Smooth muscle cell (in vitro differentiated cells): ENCODE results near the gene S100A5. TPM values are rescaled to one million over a fixed set of nuclear protein-coding genes. Genes with fewer than 3 reads are reported as not detected.
"Not testable (repeated sequence)": the region's sequence is repeated elsewhere in the genome, so short reads cannot be mapped to it uniquely, and the experiment has no call there.

Source experiments
- DNase-seq: peaks from one replicate; lab custom pipeline; 2025; ENCODE audit not compliant: unreplicated experiment; lab: John Stamatoyannopoulos, UW
- H2AFZ ChIP-seq: fragments of 200-600 bp; sonication (generic); 2 replicates; pipeline ENCODE4 v1.6.0; 2016; ENCODE audit warnings: antibody characterized with exemption, low read depth, mild to moderate bottlenecking
- H3F3A ChIP-seq: fragments of 200-600 bp; sonication (generic); 2 replicates; pipeline ENCODE4 v1.6.0; 2017; ENCODE audit warnings: antibody characterized with exemption, low read depth
- H3K27ac ChIP-seq: fragments of 200-600 bp; sonication (generic); 2 replicates; pipeline ENCODE4 v1.5.1; 2016; ENCODE audit warnings: low read depth, mild to moderate bottlenecking
- H3K27me3 ChIP-seq: fragments of 200-600 bp; sonication (generic); 2 replicates; pipeline ENCODE4 v1.6.1; 2016; ENCODE audit warnings: low read depth, mild to moderate bottlenecking
- H3K36me3 ChIP-seq: fragments of 200-600 bp; sonication (generic); 2 replicates; pipeline ENCODE4 v1.5.1; 2016; ENCODE audit warnings: low read depth
- H3K4me1 ChIP-seq: fragments of 200-600 bp; sonication (generic); 2 replicates; pipeline ENCODE4 v1.5.1; 2016; ENCODE audit warnings: low read depth
- H3K4me2 ChIP-seq: fragments of 200-600 bp; sonication (generic); 2 replicates; pipeline ENCODE4 v1.6.0; 2016; ENCODE audit warnings: mild to moderate bottlenecking
- H3K4me3 ChIP-seq: fragments of 200-600 bp; sonication (generic); 2 replicates; pipeline ENCODE4 v1.5.1; 2016; ENCODE audit warnings: mild to moderate bottlenecking
- H3K79me2 ChIP-seq: fragments of 200-600 bp; sonication (generic); 2 replicates; pipeline ENCODE4 v1.6.0; 2016; ENCODE audit warnings: low read depth, mild to moderate bottlenecking
- H3K9ac ChIP-seq: fragments of 200-600 bp; sonication (generic); 2 replicates; pipeline ENCODE4 v1.6.0; 2016; ENCODE audit warnings: low read depth
- H3K9me3 ChIP-seq: fragments of 200-600 bp; sonication (generic); replicated peaks from 2 replicates; pipeline ENCODE4 v1.5.1; 2016; ENCODE audit warnings: low read depth
- H4K20me1 ChIP-seq: fragments of 200-600 bp; sonication (generic); 2 replicates; pipeline ENCODE4 v1.6.0; 2016; ENCODE audit warnings: low read depth
- WGBS: methylation state at CpG from one replicate; pipeline ENCODE4 v1.1.7; 2016; ENCODE audit warnings: low lambda C conversion rate; 5-methylcytosine and 5-hydroxymethylcytosine counted together
- polyA plus RNA-seq: library from polyadenylated mRNA; unstranded; fragments of >200 nt; fragmentation: Nextera tagmentation; extraction: Ambion mirVana; gene quantifications from 2 replicates; pipeline ENCODE4 v1.2.1, GENCODE V29; 2016
- total RNA-seq: library from RNA; depleted of rRNA; stranded (reverse); fragments of >200 nt; gene quantifications from 2 replicates; pipeline ENCODE4 v1.2.3, GENCODE V29; 2014
- TF ChIP-seq, protein P1 (sequence below): fragments of 200-600 bp; sonication (generic); IDR thresholded peaks from 2 replicates; pipeline ENCODE4 v1.5.1; 2017; ENCODE audit warnings: borderline replicate concordance, mild to moderate bottlenecking, antibody characterized with exemption; ENCODE audit not compliant: insufficient read depth, poor library complexity, severe bottlenecking

S100A5 gene
- total and polyA plus RNA-seq, 2 experiments from 2014 or later, result 1.6 to 6.2 TPM

GRCh38 chr1:153525088-153525728 lies 15.5 kb downstream of the S100A5 start:
- Histone ChIP-seq H2AFZ (no peak overlapping the region), H3F3A (no peaks in the 10 kb centered on the region), H3K27ac (no peak overlapping the region), H3K79me2 (no peaks in the 10 kb centered on the region), H3K9me3 (no peaks in the 10 kb centered on the region), H3K4me3 (no peak overlapping the region), H3K9ac (no peak overlapping the region), H3K36me3 (no peaks in the 10 kb centered on the region), H3K4me2 (no peak overlapping the region), H4K20me1 (no peaks in the 10 kb centered on the region), H3K27me3 (no peaks in the 10 kb centered on the region), H3K4me1 (no peaks in the 10 kb centered on the region)
- no peak for DNase-seq
- 29% methylated on average over 3 of the region's 3 CpGs for WGBS
- TF ChIP-seq, protein P1, sequence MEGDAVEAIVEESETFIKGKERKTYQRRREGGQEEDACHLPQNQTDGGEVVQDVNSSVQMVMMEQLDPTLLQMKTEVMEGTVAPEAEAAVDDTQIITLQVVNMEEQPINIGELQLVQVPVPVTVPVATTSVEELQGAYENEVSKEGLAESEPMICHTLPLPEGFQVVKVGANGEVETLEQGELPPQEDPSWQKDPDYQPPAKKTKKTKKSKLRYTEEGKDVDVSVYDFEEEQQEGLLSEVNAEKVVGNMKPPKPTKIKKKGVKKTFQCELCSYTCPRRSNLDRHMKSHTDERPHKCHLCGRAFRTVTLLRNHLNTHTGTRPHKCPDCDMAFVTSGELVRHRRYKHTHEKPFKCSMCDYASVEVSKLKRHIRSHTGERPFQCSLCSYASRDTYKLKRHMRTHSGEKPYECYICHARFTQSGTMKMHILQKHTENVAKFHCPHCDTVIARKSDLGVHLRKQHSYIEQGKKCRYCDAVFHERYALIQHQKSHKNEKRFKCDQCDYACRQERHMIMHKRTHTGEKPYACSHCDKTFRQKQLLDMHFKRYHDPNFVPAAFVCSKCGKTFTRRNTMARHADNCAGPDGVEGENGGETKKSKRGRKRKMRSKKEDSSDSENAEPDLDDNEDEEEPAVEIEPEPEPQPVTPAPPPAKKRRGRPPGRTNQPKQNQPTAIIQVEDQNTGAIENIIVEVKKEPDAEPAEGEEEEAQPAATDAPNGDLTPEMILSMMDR, result no peak

- H3K4me3 ChIP-seq, H3F3A ChIP-seq, H4K20me1 ChIP-seq, H3K36me3 ChIP-seq, H3K9me3 ChIP-seq, H3K79me2 ChIP-seq, DNase-seq, H3K27me3 ChIP-seq, H3K9ac ChIP-seq, H3K27ac ChIP-seq, H3K4me2 ChIP-seq, H2AFZ ChIP-seq, H3K4me1 ChIP-seq: not testable (repeated sequence)
- 85% methylated on average over 14 of the region's 14 CpGs for WGBS
Measured at GRCh38 chr1:153522353-153523048, 18.2 kb downstream of the S100A5 start.

DNA sequence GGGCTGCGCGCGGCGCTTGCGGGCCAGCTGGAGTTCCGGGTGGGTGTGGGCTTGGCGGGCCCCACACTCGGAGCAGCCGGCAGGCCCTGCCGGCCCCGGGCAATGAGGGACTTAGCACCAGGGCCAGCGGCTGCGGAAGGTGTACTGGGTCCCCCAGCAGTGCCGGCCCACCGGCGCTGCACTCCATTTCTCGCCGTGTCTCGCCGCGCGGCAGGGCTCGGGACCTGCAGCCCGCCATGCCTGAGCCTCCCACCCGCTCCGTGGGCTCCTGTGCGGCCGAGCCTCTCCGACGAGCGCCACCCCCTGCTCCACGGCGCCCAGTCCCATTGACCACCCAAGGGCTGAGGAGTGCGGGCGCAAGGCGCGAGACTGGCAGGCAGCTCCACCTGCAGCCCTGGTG lies 18.9 kb downstream of the S100A5 start:
- not testable (repeated sequence) for H2AFZ ChIP-seq, H3K36me3 ChIP-seq, H3K9me3 ChIP-seq, H3F3A ChIP-seq, DNase-seq, H4K20me1 ChIP-seq, H3K9ac ChIP-seq, H3K79me2 ChIP-seq, H3K4me2 ChIP-seq, H3K4me1 ChIP-seq, H3K27ac ChIP-seq, H3K27me3 ChIP-seq, H3K4me3 ChIP-seq
- WGBS, result 98% methylated on average over 33 of the region's 37 CpGs

- TF ChIP-seq, protein P1, result no peak
- Histone ChIP-seq H3K9ac (no peak overlapping the region), H3K79me2 (no peaks in the 10 kb centered on the region), H3K27ac (no peak overlapping the region), H3K4me2 (no peak overlapping the region), H3K9me3 (no peaks in the 10 kb centered on the region), H2AFZ (no peak overlapping the region), H3K4me1 (no peaks in the 10 kb centered on the region), H3K27me3 (no peaks in the 10 kb centered on the region), H3F3A (no peaks in the 10 kb centered on the region), H3K36me3 (no peaks in the 10 kb centered on the region), H4K20me1 (no peaks in the 10 kb centered on the region), H3K4me3 (no peak overlapping the region)
- no peak for DNase-seq
- 64% methylated on average over 4 of the region's 4 CpGs for WGBS
Measured at GRCh38 chr1:153520818-153521476, 19.8 kb downstream of the S100A5 start.

- H3F3A ChIP-seq, H4K20me1 ChIP-seq, H3K27me3 ChIP-seq, H3K4me1 ChIP-seq, H3K9me3 ChIP-seq, H3K36me3 ChIP-seq, H3K27ac ChIP-seq, H2AFZ ChIP-seq, H3K9ac ChIP-seq, H3K4me3 ChIP-seq, DNase-seq, H3K79me2 ChIP-seq, H3K4me2 ChIP-seq: not testable (repeated sequence)
- WGBS, result 67% methylated on average over 5 of the region's 5 CpGs
Measured at GRCh38 chr1:153520137-153520691, 20.5 kb downstream of the S100A5 start.
